Measurements from ENCODE around the gene MYO15A.

The MYO15A gene

DNA sequence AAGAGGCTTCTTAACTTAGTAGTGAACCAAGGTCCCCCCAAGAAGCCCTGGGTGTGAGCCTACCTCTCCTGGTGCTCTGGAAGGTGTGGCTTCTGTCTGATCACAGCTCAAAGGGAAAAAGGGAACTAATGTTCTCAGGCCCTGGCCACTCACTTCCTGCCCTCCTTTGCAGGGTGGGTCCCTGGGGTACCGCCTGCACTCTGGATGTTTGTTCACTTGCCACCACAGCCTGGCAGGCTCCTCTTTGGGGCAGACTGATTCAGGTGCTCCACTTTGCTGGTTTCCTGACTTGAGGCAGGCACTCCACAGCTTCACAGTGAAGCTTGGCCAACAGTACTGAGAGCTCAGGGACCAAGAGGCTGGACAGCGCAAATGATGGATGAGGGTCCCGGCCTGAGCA, 5.9 kb upstream of the MYO15A start:
- DNase-seq, result peak in 1 of 4 experiments; percentile 14

DNA sequence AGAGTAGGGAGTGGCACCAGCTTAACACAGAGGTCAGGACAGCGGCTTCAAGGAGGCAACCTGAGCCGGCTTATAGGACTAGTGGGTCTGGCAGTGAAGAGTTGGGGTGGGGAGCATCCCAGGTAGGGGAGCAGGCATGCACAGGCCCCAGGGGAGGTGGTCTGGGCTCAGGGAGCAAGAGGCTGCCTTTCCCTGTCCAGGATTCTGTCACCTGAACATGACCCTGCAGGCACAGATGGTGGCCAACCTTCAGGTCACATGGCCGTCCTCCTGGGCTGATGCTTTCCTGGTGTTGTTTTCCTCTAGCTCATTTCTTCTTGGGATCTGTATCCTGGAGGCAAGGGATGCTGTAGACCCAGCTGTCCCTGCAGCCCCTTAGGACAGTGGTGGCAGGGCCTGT, 3.5 kb upstream of the MYO15A start:
- DNase-seq, result no peak

DNA sequence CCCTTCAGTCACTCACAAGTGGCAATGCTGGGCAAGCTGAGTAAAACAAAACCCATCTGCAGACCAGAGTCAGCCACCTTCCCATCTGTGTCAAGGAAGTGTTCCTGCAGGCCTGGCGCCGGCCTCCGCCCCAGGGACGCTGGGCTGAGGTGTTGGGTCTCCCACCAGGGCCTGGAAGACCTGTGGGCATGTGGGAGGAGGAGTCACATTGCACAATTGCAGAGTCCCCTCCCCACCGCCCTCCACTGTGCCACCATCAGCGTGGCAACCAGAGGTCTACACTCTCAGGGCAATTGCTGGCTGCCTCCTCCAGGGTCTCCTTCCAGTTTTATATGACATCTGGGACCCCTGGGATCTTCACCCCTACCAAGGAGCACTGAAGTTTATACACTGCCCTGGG, 3.0 kb upstream of the MYO15A start:
- DNase-seq, result no peak

DNA sequence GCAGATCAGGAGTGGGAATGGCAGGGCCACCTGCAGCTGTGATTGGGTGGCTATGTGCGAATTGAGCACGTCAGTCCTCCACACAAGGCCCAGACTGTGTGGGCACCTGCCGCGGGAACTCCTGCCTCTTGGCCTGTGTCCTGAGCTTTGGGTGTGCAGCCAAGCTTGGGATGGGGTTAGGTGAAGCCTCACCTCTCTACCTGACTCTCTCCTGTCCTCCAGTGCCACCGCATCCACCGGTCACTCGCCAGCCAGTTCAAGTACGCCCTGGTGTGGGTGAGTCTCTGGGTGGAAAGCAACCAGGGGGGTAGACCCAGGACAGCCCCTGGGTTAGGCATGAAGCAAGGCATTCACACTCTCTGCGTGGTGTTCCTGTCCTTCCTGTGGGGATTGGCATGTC, 2.3 kb upstream of the MYO15A start:
- DNase-seq, result no peak

DNA sequence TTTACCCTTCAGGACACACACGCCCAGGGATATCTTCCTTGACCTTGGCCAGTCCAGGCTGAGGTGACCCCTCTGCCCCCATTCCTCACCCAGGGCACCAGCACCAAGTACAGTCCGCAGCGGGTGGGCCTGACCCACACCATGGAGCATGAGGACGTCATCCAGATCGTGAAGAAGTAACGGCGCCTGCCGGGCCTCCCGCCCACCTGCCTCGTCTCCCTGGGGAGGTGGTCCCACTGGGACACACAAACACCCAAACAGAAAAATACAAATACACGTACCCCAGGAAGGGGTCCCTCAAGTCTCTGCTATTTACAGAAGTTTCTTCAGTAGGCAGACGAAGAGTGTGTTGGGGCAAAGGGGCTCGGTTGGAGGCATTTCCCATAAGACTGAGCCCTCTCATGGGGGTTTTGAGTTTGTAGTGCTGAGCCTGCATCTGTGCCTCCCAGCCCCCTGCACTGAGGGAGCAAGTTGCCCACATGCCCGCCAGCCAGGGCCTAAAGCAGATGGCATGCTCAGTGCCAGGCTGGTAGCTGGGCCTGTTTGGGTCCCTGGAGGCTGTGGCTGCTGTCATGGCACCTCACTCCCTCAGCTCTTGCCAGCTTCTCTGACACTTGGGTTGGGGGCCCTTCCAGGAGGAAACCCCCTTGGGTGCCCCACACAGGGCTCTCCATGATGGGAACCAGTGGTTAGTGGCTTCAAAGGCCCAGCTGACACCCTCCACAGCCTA, 1.3 kb upstream of the MYO15A start:
- DNase-seq, result no peak

DNA sequence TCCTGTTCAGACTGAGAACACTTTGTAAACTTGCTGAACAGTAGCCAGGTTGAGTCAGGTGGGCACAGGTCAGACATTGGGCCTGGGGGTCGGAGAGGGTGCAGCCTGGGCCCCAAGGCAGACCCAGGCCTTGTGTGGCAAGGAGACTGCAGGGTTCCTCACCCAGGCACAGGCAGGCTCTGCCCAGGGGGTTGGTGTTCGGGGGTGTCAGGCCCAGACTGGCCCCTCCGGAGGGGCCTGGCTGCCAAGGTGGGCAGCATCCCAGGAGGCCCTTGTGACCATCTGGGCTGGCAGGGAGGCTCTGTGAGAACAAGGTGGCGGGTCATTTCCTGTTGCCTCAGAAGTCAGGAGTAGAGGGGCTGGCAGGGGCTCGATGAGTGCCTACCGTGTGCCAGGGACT, 585 bp upstream of the MYO15A start:
- DNase-seq, result no peak

DNA sequence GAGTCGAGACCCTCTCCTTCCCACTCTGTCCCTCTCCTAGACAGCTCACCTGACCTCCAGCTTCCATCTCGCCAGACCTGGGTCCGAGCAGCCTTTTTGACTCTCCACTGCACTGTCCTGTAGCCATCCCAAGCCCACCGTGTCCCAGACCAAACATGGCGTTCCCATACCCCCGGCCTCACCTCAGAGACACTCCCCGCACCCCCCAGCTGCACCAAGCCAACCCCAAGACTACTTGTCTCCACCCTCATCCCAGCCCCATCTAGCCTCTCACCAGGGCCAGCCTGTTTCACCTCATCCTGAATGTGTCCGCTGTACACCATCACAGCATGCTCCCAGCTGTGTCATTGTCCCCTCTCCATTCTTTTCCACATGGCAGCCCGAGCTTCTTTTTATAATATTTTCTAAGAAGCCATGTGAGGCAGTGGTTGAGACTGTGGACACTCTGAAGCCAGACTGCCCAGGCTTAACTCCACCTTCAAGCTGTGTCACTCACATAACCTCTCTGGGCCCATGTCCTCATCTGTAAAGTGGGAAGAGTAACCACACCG, 1.5 kb downstream of the MYO15A start:
- no peak for DNase-seq

DNA sequence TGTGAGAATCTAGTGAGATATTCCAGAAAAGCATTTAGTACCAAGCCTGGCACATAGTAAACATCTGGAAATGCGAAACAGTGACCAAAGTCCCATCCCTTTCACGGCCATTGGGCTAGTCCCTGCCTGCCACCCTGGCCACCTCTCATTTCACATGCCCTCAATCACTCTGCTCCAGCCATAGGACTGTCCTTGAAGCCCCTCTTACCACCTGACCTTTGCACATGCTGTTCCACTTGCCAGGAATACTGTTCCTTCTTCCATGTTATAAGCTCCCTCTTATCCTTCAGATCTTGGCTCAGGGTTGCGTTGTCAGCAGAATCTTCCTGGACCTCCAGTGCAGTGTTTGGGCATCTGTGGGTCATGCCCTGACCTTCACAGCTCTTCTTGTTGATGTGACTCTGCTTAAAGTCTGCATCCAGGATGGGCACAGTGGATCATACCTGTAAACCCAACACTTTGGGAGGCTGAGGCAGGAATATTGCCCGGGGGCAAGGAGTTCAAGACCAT, 2.1 kb downstream of the MYO15A start:
- no peak for DNase-seq

DNA sequence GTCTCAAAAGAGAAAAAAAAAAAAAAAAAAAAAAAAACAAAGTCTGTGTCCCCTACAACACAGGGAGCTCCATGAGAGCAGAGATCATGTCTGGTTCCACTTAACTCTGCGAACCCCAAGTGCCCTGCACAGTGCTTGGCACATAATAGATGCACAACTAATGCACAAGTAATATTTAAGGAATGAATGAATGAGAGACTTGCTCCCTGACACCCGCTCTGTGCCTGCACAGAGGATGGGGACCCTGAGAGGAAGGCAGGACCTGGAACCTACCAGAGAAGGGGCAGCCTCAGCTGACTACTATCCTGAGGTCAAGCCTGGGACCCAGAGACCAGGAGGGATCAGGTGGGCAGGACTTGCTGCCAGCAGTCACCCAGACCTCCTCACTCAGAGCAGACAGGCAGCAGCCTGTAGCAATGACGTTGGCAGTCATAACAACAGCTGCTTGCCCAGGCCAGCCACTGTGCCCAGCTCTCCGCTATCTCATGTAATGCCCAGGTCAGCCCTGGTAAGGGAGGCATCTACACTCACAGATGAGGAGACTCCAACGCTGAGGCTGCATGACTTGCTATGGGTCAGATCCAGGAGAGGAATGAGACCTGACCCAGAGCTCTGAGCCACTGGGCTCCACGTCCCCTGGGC, 2.9 kb downstream of the MYO15A start:
- no peak for DNase-seq

DNA sequence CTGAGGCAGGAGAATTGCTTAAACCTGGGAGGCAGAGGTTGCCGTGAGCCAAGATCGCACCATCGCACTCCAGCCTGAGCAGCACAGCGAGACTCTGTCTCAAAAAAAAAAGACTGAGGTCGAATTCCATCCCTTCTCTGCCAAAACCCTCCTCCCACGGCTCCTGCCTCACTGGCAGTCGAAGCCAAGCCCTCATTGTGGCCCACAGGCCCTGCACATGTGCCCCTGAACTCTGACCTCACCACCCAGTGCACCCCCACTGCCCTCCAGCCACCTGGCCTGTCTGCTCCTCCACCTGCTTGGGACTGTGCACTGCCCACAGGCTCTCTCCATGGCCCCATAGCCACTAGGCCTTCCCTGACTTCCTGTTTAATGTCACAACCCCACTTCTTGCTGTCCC, 7.0 kb downstream of the MYO15A start:
- no peak for DNase-seq

DNA sequence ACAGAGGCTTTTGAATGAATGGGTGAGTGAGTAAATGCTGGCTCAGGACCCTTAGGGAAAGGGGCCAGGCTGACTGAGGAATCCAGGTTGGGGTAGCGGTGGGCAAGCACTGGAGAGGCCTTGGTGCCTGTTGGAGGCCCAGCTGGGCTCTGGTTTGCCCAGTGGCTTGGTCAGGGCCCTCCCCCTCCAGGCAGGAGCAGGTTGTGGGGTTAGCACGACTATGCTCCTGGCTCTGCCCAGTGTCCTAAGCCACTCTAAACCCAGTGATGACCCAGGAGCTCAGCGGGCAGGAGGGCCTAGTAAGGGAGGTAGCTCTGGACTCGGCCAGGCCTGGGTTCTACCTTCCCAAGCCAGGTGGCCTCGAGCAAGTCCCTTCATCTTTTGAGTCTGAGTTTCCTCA, 7.5 kb downstream of the MYO15A start:
- DNase-seq, result no peak

DNA sequence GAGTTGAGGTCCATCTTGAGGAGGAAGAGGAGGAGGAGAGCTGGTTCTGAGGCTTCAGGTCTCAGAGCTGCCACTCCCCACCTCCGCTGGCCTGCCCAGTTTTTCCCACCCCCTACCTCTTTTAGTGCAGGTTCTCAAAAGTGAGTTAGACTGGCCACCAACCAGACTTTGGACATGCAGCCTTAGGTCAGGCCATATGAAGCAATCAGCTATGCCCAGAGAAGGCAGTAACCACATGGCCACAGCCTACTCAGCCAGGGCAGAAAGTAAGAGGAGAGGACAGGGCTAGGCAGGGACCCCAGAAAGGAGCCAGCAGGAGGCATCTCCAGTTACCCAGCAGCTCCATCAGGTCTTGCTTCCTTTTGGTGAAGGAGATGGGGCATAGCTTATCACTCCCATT, 9.0 kb downstream of the MYO15A start:
- DNase-seq, result no peak

DNA sequence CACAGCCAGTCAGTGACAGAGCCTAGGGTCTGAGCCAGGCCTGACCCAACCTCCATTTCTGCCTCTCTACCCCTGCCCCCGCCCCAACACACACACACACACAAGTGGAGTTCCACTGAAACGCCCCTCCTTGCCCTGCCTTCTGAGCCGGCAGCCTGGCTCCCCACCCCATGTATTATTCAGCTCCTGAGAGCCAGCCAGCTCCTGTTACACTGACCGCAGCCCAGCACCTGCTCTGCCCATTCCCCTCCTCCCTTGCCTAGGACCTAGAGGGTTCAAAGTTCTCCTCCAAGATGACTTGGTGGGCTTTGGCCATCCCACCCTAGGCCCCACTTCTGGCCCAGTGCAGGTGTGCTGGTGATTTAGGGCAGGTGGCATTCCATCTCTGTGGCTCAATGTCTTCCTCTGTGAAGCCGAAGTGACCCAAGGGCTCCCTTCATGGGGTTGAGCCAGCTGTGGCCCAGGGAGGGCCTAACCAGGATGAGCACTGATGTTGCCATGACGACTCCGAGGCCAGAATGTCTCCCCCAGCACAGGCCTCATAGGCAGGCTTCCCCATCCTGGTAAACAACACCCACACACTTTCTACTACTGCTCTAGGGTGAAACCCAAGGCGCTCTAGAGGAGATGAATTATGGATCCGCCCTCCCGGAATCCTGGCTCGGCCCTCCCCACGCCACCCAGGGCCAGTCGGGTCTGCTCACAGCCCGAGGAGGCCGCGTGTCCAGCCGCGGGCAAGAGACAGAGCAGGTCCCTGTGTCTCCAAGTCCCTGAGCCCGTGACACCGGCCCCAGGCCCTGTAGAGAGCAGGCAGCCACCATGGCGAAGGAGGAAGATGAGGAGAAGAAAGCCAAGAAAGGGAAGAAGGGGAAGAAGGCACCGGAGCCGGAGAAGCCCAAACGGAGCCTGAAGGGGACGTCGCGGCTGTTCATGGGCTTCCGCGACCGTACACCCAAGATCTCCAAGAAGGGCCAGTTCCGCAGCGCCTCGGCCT, 9.7 kb downstream of the MYO15A start:
- DNase-seq, result no peak

DNA sequence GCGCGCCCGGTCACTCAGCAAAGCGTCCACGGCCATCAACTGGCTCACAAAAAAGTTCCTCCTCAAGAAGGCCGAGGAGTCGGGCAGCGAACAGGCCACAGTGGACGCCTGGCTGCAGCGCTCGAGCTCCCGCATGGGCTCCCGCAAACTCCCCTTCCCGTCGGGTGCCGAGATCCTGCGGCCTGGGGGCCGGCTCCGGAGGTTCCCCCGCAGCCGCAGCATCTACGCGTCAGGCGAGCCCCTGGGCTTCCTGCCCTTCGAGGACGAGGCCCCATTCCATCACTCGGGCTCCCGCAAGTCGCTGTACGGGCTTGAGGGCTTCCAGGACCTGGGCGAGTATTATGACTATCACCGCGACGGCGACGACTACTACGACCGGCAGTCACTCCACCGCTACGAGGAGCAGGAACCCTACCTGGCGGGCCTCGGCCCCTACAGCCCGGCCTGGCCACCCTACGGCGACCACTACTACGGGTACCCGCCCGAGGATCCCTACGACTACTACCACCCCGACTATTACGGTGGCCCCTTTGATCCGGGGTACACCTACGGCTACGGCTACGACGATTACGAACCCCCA, 10.7 kb downstream of the MYO15A start:
- DNase-seq, result no peak

DNA sequence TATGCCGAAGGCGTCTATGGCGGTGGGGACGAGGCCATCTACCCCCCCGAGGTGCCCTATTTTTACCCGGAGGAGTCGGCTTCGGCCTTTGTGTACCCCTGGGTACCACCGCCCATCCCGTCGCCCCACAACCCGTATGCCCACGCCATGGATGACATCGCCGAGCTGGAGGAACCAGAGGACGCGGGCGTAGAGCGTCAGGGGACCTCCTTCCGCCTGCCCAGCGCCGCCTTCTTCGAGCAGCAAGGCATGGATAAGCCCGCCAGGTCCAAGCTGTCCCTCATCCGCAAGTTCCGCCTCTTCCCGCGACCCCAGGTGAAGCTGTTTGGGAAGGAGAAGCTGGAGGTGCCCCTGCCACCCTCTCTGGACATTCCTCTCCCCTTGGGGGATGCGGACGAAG, 11.4 kb downstream of the MYO15A start:
- DNase-seq, result no peak

DNA sequence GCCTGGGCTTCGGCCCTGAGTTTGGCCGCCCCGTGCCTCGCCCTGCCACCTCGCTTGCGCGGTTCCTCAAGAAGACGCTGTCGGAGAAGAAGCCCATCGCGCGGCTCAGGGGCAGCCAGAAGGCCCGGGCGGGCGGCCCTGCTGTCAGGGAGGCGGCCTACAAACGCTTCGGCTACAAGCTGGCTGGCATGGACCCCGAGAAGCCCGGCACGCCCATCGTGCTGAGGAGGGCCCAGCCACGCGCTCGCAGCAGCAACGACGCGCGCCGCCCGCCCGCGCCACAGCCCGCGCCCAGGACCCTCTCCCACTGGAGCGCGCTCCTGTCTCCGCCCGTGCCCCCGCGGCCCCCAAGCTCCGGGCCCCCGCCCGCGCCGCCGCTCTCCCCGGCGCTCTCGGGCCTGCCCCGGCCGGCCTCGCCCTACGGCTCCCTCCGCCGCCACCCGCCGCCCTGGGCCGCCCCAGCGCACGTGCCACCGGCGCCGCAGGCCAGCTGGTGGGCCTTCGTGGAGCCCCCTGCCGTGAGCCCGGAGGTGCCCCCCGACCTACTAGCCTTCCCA, 12.0 kb downstream of the MYO15A start:
- DNase-seq, result no peak

DNA sequence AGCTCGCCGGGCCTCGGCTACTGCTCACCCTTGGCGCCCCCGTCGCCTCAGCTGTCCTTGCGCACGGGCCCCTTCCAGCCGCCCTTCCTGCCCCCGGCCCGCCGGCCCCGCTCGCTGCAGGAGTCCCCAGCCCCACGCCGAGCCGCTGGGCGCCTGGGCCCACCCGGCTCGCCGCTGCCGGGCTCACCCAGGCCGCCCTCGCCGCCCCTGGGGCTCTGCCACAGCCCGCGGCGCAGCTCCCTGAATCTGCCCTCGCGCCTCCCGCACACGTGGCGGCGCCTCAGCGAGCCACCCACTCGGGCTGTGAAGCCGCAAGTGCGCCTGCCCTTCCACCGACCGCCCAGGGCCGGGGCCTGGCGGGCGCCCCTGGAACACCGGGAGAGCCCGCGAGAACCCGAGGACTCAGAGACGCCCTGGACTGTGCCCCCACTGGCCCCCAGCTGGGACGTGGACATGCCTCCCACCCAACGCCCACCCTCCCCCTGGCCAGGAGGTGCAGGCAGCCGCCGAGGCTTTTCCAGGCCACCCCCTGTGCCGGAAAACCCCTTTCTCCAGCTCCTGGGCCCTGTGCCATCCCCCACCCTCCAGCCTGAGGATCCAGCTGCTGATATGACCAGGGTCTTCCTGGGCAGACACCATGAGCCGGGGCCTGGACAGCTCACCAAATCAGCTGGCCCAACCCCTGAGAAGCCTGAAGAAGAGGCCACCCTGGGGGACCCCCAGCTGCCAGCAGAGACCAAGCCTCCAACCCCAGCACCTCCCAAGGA, 12.8 kb downstream of the MYO15A start:
- DNase-seq, result no peak

DNA sequence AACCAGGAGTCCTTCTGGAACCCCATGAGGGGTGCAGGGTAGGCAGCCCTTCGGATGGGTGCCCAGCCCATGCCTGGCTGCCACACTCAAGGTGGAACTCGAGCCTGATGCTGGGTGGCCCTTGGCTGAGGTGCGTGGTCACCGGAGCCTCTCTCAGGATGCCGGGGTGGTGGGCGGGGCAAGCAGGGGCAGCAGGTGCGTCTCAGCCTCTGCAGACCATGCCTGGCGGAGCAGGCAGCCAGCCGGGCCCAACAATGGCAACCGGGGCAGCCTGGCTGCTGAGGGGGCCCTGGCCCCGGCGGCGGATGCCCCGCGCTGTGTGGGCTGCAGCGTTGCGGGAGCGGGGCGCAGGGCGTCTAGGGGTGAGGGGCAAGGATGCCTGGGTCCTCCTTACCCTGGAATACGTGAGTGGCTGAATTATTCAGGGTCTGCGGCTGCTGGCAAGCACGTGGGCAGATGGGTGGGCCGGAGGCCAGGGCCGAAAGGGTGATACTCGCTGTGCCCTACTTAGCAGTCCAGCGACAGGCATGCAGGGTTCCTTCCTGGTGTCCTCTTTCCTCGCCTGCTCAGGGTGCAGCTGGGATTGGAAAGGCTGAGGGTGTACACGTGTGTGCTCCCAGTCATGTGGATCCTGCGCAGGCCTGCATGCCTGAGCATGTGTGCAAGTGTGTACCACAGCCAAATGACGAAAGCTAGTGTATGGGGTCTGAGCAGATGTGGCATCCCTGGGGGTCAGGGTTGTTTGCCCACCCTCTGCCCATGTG, 14.6 kb downstream of the MYO15A start:
- DNase-seq, result no peak

DNA sequence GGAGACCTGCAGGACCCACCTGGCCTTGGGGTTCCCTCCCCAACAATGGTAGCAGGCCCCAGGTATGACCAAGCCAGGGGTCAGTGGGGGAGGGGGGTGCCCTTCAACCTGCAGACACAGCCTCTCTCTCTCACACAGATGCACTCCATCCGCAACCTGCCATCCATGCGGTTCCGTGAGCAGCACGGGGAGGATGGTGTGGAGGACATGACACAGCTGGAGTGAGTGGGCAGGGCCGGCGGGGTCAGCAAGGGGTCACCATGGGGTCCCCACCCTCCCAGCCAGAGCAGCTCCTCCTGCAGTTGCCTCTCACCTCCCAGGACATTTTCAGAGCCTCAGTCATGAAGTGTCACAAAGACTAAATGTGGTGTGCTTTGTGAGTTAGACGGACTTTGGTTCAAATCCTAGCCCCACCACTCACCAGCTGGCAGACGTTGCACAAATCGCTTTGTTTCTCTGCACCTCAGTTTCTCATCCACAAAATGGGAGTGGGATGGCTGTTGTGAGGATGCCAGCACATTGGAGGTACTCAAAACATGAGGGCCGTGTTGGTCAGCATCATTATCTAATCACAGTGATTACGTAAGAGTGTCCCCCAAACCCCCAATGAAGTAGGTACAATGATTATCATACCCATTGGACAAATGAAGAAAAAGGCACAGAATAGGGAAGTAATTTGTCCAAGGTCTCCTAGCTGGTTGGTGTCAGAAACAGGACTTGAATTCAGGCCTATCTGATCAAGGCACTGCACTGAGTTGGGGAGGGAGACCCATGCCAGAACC, 16.0 kb downstream of the MYO15A start:
- DNase-seq, result no peak

DNA sequence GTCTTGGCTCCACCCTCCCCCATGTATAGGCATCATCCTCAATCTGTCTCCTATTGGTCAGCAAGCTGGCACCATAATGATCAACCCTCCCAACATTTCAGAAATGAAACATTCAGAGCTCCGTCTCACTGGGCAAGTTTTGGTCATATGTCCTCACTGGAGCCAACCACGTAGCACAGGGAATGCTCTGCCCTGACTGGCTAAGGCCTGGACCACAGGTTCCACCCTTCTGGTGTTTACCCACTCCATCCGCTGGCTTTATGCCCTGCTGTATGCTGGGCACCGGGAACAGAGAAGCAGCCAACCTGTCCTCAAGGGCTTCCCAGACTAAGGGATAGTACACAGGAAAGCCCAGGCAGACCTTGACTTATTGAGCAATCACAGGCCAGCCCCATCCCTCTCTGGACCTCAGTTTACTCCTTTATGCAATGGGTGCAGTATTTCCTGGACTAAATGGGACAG, 20.5 kb downstream of the MYO15A start:
- no peak for DNase-seq
